Measurements from ENCODE around the gene SEZ6L2. TPM values are rescaled to one million over a fixed set of nuclear protein-coding genes. Genes with fewer than 3 reads are reported as not detected.

SEZ6L2 gene
- total RNA-seq, 1 experiment from 2014 or later = 68.9 TPM

DNA sequence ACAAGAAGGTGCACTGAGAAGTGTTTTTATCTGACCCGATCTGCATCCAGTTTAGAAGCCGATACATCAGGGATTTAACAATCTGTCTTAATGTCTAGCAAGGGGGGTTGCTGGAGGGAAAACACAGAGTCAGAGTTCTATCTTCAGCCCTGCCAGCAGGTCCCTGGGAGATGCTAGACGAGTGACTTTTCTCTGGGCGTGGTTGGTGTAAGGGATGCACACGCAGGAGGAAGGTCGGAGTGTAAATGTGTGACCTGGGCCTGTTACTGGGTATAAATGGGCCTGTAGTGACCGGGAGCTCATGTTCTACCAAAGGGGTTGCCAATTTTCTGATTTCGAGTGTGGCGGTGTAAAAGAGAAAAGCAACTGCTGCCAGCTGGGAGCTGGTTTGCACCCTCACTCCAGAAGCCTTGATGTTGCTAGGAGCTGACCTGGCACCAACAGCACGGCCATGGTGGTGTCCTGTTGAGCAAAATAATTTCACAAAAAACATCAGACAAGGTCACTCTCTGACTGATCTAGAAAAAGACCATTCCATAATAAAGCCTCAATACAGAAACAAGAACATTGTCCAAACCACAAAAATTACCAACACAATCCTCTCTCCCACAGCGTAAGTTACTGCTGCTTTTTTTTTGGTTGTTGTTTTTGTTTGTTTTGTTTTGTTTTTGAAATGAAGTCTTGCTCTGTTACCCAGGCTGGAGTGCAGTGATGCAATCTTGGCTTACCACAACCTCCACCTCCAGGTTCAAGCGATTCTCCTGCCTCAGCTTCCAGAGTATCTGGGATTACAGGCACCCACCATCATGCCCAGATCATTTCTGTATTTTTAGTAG is 27.9 kb upstream of the SEZ6L2 start:
- intact Hi-C loops (cut with micrococcal nuclease; ENCODE audit: unreplicated experiment) = loop anchor here (10.0 kb wide), 1 partner anchor 48 kb away; the partner anchor contains the start of gene TAOK2
- CTCF ChIA-PET = interaction anchor here (0.6 to 1.8 kb wide), 5 partner anchors 35 to 1081 kb away, joined by 3 to 7 read pairs (median 5); partner anchors contain the start of genes HIRIP3, TMEM219 and TUFM
- no peak for DNase-seq
- H3K9me3 Mint-ChIP-seq (ENCODE audit: low read depth, unreplicated experiment) = no peaks in the 10 kb centered on the region
- no peaks in the 10 kb centered on the region for H3K27me3 Mint-ChIP-seq (ENCODE audit: unreplicated experiment)
- TF ChIP-seq, protein P1, sequence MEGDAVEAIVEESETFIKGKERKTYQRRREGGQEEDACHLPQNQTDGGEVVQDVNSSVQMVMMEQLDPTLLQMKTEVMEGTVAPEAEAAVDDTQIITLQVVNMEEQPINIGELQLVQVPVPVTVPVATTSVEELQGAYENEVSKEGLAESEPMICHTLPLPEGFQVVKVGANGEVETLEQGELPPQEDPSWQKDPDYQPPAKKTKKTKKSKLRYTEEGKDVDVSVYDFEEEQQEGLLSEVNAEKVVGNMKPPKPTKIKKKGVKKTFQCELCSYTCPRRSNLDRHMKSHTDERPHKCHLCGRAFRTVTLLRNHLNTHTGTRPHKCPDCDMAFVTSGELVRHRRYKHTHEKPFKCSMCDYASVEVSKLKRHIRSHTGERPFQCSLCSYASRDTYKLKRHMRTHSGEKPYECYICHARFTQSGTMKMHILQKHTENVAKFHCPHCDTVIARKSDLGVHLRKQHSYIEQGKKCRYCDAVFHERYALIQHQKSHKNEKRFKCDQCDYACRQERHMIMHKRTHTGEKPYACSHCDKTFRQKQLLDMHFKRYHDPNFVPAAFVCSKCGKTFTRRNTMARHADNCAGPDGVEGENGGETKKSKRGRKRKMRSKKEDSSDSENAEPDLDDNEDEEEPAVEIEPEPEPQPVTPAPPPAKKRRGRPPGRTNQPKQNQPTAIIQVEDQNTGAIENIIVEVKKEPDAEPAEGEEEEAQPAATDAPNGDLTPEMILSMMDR (IDR thresholded peaks at IDR 0.05; ENCODE audit: unreplicated experiment) = no peak
- peaks cover 42% of the 10 kb centered on the region for H3K36me3 Mint-ChIP-seq (ENCODE audit: insufficient read depth, unreplicated experiment)
- peak overlapping the region; percentile 74 for H3K27ac Mint-ChIP-seq (ENCODE audit: unreplicated experiment)
- no TSS peak for BruUV-seq (replicated peaks)
- peak overlapping the region; percentile 89 for H3K4me3 Mint-ChIP-seq (ENCODE audit: low read depth, unreplicated experiment)
- peaks cover 29% of the 10 kb centered on the region for H3K4me1 Mint-ChIP-seq (ENCODE audit: low read depth, unreplicated experiment)

DNA sequence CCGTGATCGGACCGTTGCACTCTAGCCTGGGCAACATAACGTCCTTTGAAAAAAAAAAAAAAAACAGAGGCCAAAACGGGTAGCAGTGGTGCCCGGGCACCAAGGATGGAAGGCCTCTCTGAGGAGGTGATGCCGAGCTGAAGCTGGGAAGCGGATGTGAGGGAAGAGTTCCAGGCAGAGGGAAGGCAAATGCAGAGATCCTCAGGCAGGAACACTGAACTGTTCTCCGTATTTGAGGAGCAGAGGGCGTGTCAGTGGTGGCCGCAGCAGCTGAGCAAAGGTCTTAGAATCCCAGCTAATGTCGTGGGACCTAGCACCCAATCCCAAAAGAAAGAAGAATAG is 27.3 kb upstream of the SEZ6L2 start:
- TSS peak; percentile 67 for BruUV-seq (replicated peaks)
- H3K36me3 Mint-ChIP-seq (ENCODE audit: insufficient read depth, unreplicated experiment) = peaks cover 42% of the 10 kb centered on the region
- peak overlapping the region; percentile 74 for H3K27ac Mint-ChIP-seq (ENCODE audit: unreplicated experiment)
- H3K4me1 Mint-ChIP-seq (ENCODE audit: low read depth, unreplicated experiment) = peaks cover 29% of the 10 kb centered on the region
- H3K9me3 Mint-ChIP-seq (ENCODE audit: low read depth, unreplicated experiment) = no peaks in the 10 kb centered on the region
- no peaks in the 10 kb centered on the region for H3K27me3 Mint-ChIP-seq (ENCODE audit: unreplicated experiment)
- H3K4me3 Mint-ChIP-seq (ENCODE audit: low read depth, unreplicated experiment) = peak overlapping the region; percentile 89
- intact Hi-C loops (cut with micrococcal nuclease; ENCODE audit: unreplicated experiment) = loop anchor here (10.0 kb wide), 1 partner anchor 48 kb away; the partner anchor contains the start of gene TAOK2
- TF ChIP-seq, protein P1 (IDR thresholded peaks at IDR 0.05; ENCODE audit: unreplicated experiment) = no peak
- CTCF ChIA-PET = interaction anchor here (0.6 to 1.8 kb wide), 10 partner anchors 10 to 1081 kb away, joined by 3 to 9 read pairs (median 5); partner anchors contain the start of genes ASPHD1, HIRIP3, SEZ6L2 and TMEM219
- DNase-seq = no peak

DNA sequence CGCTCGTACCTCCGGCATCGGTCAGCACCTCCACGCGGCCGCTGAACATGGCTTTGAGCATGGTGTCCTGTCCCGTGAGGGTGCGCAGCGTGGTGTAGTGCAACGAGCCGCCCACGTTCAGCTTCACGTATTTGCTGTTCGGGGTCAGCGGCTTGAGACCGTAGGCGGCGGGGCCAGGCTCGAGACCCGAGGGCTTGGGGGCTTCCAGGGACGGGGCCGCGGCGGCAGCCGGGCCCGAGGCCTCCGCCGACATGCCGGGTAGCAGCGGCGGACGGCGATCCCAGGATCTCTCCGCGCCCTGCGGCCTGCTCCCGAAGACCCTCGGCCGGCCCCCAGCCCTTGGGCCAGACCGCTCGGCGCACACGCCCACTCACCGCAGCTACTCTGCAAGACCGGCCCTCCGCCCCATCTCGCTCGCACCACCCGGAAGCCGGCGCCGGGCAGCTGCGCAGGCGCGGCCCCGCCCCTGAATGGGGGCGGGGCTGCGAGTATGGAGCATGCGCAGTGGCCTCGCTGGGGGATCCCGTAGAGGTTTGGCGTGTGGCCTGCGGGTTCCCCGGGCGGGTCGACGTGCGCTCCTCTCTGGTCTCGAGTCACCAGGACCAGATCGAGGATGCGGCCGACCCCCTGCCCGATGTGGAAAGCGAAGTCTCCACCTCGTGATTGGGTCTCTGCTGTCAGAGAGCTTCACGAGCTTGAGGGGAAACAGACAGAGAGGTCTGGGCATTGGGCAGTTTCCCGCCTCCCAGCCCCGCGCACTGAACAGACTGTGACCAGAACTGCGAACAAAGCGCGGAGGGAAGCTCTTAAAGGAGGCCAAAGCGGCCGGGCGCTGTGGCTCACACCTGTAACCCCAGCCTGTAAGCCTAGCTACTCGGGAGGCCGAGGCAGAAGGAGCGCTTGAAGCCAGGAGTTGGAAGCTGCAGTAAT is 26.7 kb upstream of the SEZ6L2 start, which contains the start of gene KCTD13:
Gene KCTD13, minus strand, starts transcription at position 446 of the 930 bp plus-strand sequence. Its CDS starts 193 bp downstream, at position 253.
- H3K9me3 Mint-ChIP-seq (ENCODE audit: low read depth, unreplicated experiment) = no peaks in the 10 kb centered on the region
- H3K36me3 Mint-ChIP-seq (ENCODE audit: insufficient read depth, unreplicated experiment) = peaks cover 44% of the 10 kb centered on the region
- peak; percentile 94 for DNase-seq
- TF ChIP-seq, protein P1 (IDR thresholded peaks at IDR 0.05; ENCODE audit: unreplicated experiment) = no peak
- CTCF ChIA-PET = interaction anchor here (0.6 to 1.8 kb wide), 11 partner anchors 9 to 1080 kb away, joined by 3 to 9 read pairs (median 5); partner anchors contain the start of genes ASPHD1, HIRIP3, SEZ6L2 and TMEM219
- peaks cover 29% of the 10 kb centered on the region for H3K4me1 Mint-ChIP-seq (ENCODE audit: low read depth, unreplicated experiment)
- H3K4me3 Mint-ChIP-seq (ENCODE audit: low read depth, unreplicated experiment) = peak within 1 kb of the TSS; percentile 89
- H3K27ac Mint-ChIP-seq (ENCODE audit: unreplicated experiment) = peak within 1 kb of the TSS; percentile 74
- H3K27me3 Mint-ChIP-seq (ENCODE audit: unreplicated experiment) = no peaks in the 10 kb centered on the region
- BruUV-seq (replicated peaks) = no TSS peak
- intact Hi-C loops (cut with micrococcal nuclease; ENCODE audit: unreplicated experiment) = loop anchor here (10.0 kb wide), 1 partner anchor 49 kb away; the partner anchor contains the start of gene TAOK2

Data from Calu3 (cell line).